ENCODE measurements around the gene INSR.

The INSR gene

DNA sequence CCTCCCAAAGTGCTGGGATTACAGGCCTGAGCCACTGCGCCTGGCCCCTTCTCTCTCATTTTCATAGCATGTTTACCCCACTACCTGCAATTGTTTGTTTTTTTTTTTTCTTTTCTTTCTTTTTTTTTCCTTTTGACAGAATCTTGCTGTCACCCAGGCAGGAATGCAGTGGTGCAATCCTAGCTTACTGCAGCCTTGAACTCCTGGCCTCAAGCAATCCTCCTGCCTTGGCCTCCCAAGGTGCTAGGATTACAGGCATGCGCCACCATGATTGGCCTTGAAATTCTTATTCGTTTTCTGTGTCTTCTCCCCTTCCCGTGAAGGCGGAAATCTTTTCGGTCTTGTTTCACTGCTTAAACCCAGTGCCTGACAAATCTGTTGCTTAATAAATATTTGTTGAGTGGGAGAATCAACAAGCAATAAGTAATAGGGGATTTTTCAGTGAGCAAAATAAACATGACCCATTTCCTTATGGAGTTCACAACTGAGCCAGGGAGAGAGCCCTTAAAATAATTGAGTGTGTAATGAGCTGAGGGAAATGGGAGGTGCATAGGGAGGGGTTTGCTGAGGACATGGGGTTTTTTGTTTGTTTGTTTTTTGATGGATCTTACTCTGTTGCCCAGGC lies 1.8 kb upstream of the INSR start:
- Histone ChIP-seq H3K36me3 (ENCODE audit: low read depth) (no peaks in the 10 kb centered on the region), H3K4me3 (ENCODE audit: severe bottlenecking) (no peak overlapping the region), H3K4me1 (ENCODE audit: insufficient read depth, poor library complexity, severe bottlenecking) (no peaks in the 10 kb centered on the region), H3K27me3 (ENCODE audit: insufficient read depth, poor library complexity, severe bottlenecking) (no peaks in the 10 kb centered on the region), H3K9me3 (ENCODE audit: severe bottlenecking) (no peaks in the 10 kb centered on the region), H3K27ac (ENCODE audit: poor library complexity, severe bottlenecking) (no peak overlapping the region)
- TF ChIP-seq, protein P1, sequence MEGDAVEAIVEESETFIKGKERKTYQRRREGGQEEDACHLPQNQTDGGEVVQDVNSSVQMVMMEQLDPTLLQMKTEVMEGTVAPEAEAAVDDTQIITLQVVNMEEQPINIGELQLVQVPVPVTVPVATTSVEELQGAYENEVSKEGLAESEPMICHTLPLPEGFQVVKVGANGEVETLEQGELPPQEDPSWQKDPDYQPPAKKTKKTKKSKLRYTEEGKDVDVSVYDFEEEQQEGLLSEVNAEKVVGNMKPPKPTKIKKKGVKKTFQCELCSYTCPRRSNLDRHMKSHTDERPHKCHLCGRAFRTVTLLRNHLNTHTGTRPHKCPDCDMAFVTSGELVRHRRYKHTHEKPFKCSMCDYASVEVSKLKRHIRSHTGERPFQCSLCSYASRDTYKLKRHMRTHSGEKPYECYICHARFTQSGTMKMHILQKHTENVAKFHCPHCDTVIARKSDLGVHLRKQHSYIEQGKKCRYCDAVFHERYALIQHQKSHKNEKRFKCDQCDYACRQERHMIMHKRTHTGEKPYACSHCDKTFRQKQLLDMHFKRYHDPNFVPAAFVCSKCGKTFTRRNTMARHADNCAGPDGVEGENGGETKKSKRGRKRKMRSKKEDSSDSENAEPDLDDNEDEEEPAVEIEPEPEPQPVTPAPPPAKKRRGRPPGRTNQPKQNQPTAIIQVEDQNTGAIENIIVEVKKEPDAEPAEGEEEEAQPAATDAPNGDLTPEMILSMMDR (IDR thresholded peaks at IDR 0.05; ENCODE audit: poor library complexity, severe bottlenecking), result no peak
- ATAC-seq (ENCODE audit: low read depth) (no peak), DNase-seq (ENCODE audit: low spot score) (no peak)

DNA sequence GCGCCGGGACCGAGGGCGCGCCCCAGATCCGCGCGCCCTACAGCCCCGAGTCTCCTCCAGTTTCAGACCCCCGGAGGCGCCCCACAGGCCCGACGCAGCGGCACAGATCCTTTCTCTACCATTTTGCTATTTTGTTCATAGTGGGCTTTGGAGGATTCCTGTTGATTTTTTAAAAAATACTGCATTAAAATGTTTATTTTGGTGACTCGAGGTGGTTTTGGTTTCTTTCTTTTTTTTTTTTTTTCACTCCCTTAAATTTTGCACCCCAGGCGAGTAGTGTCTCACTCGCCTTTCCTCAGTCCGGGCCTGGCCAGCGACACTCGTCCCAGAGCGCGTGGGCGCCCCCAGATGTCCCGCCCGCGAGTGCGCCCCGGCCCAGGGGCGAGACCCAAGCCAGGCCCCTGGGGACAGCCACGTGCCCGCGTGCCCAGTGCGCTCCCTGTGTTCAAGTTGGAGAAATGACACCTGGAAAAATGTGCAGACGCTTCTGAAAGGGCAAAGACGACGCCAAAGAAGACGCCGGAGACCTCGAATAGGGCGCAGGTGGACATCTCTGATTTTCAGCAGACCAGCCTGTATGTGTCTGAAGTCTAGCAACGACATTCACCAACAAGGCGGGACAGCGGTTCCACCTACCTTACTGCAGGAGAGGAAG lies 471 bp upstream of the INSR start:
- ATAC-seq (ENCODE audit: low read depth), result peak; percentile 11; the same call in 1 of the 3 replicates
- H3K27me3 ChIP-seq (ENCODE audit: insufficient read depth, poor library complexity, severe bottlenecking), result no peaks in the 10 kb centered on the region
- peak overlapping the region; percentile 58 for H3K4me3 ChIP-seq (ENCODE audit: severe bottlenecking)
- H3K27ac ChIP-seq (ENCODE audit: poor library complexity, severe bottlenecking), result no peak overlapping the region
- TF ChIP-seq, protein P1 (IDR thresholded peaks at IDR 0.05; ENCODE audit: poor library complexity, severe bottlenecking), result peak; percentile 39
- no peaks in the 10 kb centered on the region for H3K36me3 ChIP-seq (ENCODE audit: low read depth)
- H3K9me3 ChIP-seq (ENCODE audit: severe bottlenecking), result no peaks in the 10 kb centered on the region
- no peak for DNase-seq (ENCODE audit: low spot score)
- H3K4me1 ChIP-seq (ENCODE audit: insufficient read depth, poor library complexity, severe bottlenecking), result no peaks in the 10 kb centered on the region

DNA sequence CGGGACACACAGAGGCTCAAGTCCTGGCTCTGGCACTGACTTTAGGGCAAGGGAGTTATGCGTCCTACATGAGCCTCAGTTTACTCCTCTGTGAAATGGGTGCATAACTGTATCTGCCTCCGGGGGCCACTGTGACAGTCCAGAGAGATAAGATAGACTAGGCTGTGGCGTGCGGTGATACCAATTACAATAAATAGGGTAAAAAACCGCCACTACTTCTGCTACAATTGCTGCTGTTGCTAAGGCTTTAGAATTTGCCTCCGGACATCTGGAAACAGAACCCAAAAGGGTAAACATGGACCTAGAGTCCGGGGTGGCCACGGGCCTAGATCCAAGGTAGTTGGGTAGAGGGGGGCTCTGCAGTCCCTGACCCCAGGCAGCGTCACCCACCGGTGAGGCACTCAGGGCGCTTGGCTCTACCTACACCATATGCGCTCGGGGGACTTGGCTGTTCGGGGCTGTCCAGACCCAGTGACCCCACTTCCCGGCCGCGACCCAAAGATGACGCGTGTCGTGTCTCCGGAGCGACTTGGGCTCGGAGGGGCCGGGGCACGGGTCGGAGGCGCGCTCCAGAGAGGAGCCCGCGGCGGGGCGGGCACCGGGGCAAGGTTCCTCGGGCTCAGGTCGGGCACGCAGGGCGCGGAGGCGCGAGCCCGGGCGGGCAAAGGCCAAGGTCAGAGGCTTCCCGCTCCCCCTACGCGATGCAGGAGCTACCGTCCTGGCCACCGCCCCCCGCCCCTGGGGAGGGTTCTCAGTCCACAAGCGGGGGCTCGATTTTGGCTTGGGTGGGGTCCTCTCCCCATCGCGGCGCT lies 1.1 kb downstream of the INSR start:
- ATAC-seq (ENCODE audit: low read depth) (no peak), DNase-seq (ENCODE audit: low spot score) (no peak)
- no peaks in the 10 kb centered on the region for H3K9me3 ChIP-seq (ENCODE audit: severe bottlenecking)
- H3K4me3 ChIP-seq (ENCODE audit: severe bottlenecking), result peak overlapping the region; percentile 58
- no peaks in the 10 kb centered on the region for H3K27me3 ChIP-seq (ENCODE audit: insufficient read depth, poor library complexity, severe bottlenecking)
- H3K36me3 ChIP-seq (ENCODE audit: low read depth), result no peaks in the 10 kb centered on the region
- H3K27ac ChIP-seq (ENCODE audit: poor library complexity, severe bottlenecking), result no peak overlapping the region
- TF ChIP-seq, protein P1 (IDR thresholded peaks at IDR 0.05; ENCODE audit: poor library complexity, severe bottlenecking), result no peak
- H3K4me1 ChIP-seq (ENCODE audit: insufficient read depth, poor library complexity, severe bottlenecking), result no peaks in the 10 kb centered on the region

DNA sequence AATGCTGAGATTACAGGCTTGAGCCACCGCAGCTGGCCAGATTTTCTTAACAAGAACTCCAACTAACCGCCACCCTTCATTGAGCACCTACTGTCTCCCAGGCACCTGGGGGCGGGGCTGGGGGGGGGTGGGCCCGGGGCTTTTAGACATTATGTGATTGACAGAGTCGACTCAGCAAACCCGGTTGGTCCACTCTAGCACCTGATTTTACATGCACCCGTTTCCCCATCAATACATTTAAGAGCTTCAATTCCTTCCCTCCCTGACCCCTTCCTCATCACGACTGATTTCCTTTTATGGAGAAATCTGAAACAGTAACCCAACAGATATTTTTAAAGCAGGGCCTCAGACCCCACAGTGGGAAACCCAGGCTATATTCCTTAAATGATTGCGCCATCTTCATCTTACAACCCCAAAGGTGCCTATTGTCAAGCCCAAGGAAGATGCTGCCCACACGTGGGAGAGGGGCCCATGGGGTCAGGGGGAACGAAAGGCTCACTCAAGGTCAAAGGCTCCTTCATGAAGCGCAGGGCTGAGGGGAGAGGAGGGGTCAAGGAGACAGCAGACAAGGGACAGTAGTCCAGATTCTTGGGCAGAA lies 1.8 kb downstream of the INSR start:
- Histone ChIP-seq H3K27me3 (ENCODE audit: insufficient read depth, poor library complexity, severe bottlenecking) (no peaks in the 10 kb centered on the region), H3K9me3 (ENCODE audit: severe bottlenecking) (no peaks in the 10 kb centered on the region), H3K4me1 (ENCODE audit: insufficient read depth, poor library complexity, severe bottlenecking) (no peaks in the 10 kb centered on the region), H3K36me3 (ENCODE audit: low read depth) (no peaks in the 10 kb centered on the region), H3K4me3 (ENCODE audit: severe bottlenecking) (no peak overlapping the region), H3K27ac (ENCODE audit: poor library complexity, severe bottlenecking) (no peak overlapping the region)
- TF ChIP-seq, protein P1 (IDR thresholded peaks at IDR 0.05; ENCODE audit: poor library complexity, severe bottlenecking), result no peak
- ATAC-seq (ENCODE audit: low read depth) (no peak), DNase-seq (ENCODE audit: low spot score) (no peak)
